MCF 10A (cell line): Measurements from ENCODE around the gene FOXM1. TPM values are rescaled to one million over a fixed set of nuclear protein-coding genes. Genes with fewer than 3 reads are reported as not detected.

Source experiments
- BruUV-seq: library from RNA; stranded (reverse); fragments of 400-500 nt; replicated peaks from 2 replicates; lab custom pipeline; 2021; lab: Mats Ljungman, UMichigan
- CTCF ChIA-PET: fragments of 300-600 bp; sonication (Branson Sonifier 250); formaldehyde crosslinking; extraction: SDS; loops from one replicate; lab custom pipeline; 2021; ENCODE audit warnings: antibody characterized with exemption, inconsistent platforms; lab: Yijun Ruan, JAX
- POLR2A ChIA-PET: fragments of 300-600, 350-650 bp; sonication (Branson Sonifier 250); formaldehyde crosslinking; extraction: SDS; loops from one replicate; lab custom pipeline; 2020; ENCODE audit warnings: antibody characterized with exemption, inconsistent platforms; lab: Yijun Ruan, JAX
- DNase-seq: peaks from one replicate; pipeline ENCODE4 v3.0.0-alpha.2; 2018; ENCODE audit not compliant: unreplicated experiment
- H3K27ac Mint-ChIP-seq: one replicate; pipeline ENCODE4 v1.8.0; 2022; ENCODE audit warnings: mild to moderate bottlenecking, low read depth, mixed read lengths; ENCODE audit not compliant: unreplicated experiment
- H3K27me3 Mint-ChIP-seq: one replicate; pipeline ENCODE4 v1.8.0; 2022; ENCODE audit warnings: mixed read lengths; ENCODE audit not compliant: insufficient read depth, unreplicated experiment
- H3K36me3 Mint-ChIP-seq: one replicate; pipeline ENCODE4 v1.8.0; 2022; ENCODE audit warnings: mild to moderate bottlenecking, moderate library complexity, mixed read lengths; ENCODE audit not compliant: insufficient read depth, unreplicated experiment
- H3K4me1 Mint-ChIP-seq: one replicate; pipeline ENCODE4 v1.8.0; 2022; ENCODE audit warnings: mixed read lengths; ENCODE audit not compliant: insufficient read depth, unreplicated experiment
- H3K4me3 Mint-ChIP-seq: one replicate; pipeline ENCODE4 v1.8.0; 2022; ENCODE audit warnings: mild to moderate bottlenecking, moderate library complexity, mixed read lengths; ENCODE audit not compliant: unreplicated experiment
- H3K9me3 Mint-ChIP-seq: one replicate; pipeline ENCODE4 v1.8.0; 2022; ENCODE audit warnings: mixed read lengths; ENCODE audit not compliant: unreplicated experiment
- CTCF ChIP-seq: fragments of 200-600 bp; IDR thresholded peaks from one replicate; pipeline ENCODE4 v1.8.0; 2022; ENCODE audit warnings: antibody characterized with exemption, mild to moderate bottlenecking; ENCODE audit not compliant: unreplicated experiment
- intact Hi-C: fragments of 100-400 bp; cut with micrococcal nuclease; formaldehyde crosslinking; loops from 2 replicates; pipeline ENCODE4 v1.14.1; 2022
- total RNA-seq: library from RNA; stranded (reverse); gene quantifications from 2 replicates; pipeline ENCODE4 v1.2.3, GENCODE V29; 2022

FOXM1 gene
- total RNA-seq, 1 experiment from 2014 or later, result 49.9 TPM

GRCh38 chr12:2835691-2836403, 41.1 kb downstream of the FOXM1 start:
- Mint-ChIP-seq H3K36me3 (peaks cover 12% of the 10 kb centered on the region), H3K4me3 (no peak overlapping the region), H3K27me3 (no peaks in the 10 kb centered on the region), H3K4me1 (no peaks in the 10 kb centered on the region), H3K9me3 (no peaks in the 10 kb centered on the region), H3K27ac (no peak overlapping the region)
- intact Hi-C loops, result no loop called here
- no peak for TF ChIP-seq CTCF
- ChIA-PET POLR2A (interaction anchor here (0.5 to 1.1 kb wide), 4 partner anchors 16 to 35 kb away, joined by 3 to 5 read pairs (median 4); partner anchors contain the start of gene ITFG2), CTCF (interaction anchor here (0.7 to 1.4 kb wide), 3 partner anchors 18 to 51 kb away, joined by 3 to 6 read pairs (median 3); no protein-coding TSS in a partner anchor)
- DNase-seq, result no peak
- BruUV-seq, result no TSS peak

GRCh38 chr12:2834581-2835491, 42.1 kb downstream of the FOXM1 start, which contains the start of gene NRIP2:
NRIP2 (minus strand) TSS chr12:2835035; CDS start chr12:2834983, 52 bp downstream.
- Mint-ChIP-seq H3K4me1 (no peaks in the 10 kb centered on the region), H3K27me3 (no peaks in the 10 kb centered on the region), H3K36me3 (peaks cover 20% of the 10 kb centered on the region), H3K27ac (no peak within 1 kb of the TSS), H3K4me3 (no peak within 1 kb of the TSS), H3K9me3 (no peaks in the 10 kb centered on the region)
- intact Hi-C loops, result no loop called here
- no TSS peak for BruUV-seq
- CTCF ChIA-PET, result interaction anchor here (0.8 to 1.3 kb wide), 2 partner anchors 21 kb away, joined by 4 to 6 read pairs; no protein-coding TSS in a partner anchor
- POLR2A ChIA-PET, result no interaction called here
- TF ChIP-seq CTCF, result no peak
- DNase-seq, result no peak

GRCh38 chr12:2833810-2834209, 43.2 kb downstream of the FOXM1 start:
- no peak for DNase-seq
- intact Hi-C loops, result no loop called here
- Mint-ChIP-seq H3K9me3 (no peaks in the 10 kb centered on the region), H3K27ac (no peak overlapping the region), H3K4me1 (no peaks in the 10 kb centered on the region), H3K27me3 (no peaks in the 10 kb centered on the region), H3K4me3 (no peak overlapping the region), H3K36me3 (peaks cover 25% of the 10 kb centered on the region)
- TF ChIP-seq CTCF, result no peak
- BruUV-seq, result no TSS peak
- CTCF ChIA-PET, result interaction anchor here (0.8 to 1.7 kb wide), 3 partner anchors 11 to 20 kb away, joined by 3 to 4 read pairs (median 4); no protein-coding TSS in a partner anchor
- POLR2A ChIA-PET, result interaction anchor here (1.0 kb wide), 1 partner anchor 20 kb away, joined by 5 read pairs; no protein-coding TSS in a partner anchor

- Mint-ChIP-seq H3K4me3 (no peak overlapping the region), H3K27ac (no peak overlapping the region), H3K4me1 (no peaks in the 10 kb centered on the region), H3K36me3 (peaks cover 25% of the 10 kb centered on the region), H3K9me3 (no peaks in the 10 kb centered on the region), H3K27me3 (no peaks in the 10 kb centered on the region)
- DNase-seq, result no peak
- BruUV-seq, result no TSS peak
- intact Hi-C loops, result no loop called here
- ChIA-PET POLR2A (interaction anchor here (1.0 kb wide), 1 partner anchor 19 kb away, joined by 5 read pairs; no protein-coding TSS in a partner anchor), CTCF (interaction anchor here (0.9 to 1.7 kb wide), 2 partner anchors 12 to 21 kb away, joined by 3 to 4 read pairs; no protein-coding TSS in a partner anchor)
- no peak for TF ChIP-seq CTCF
These were observed 43.6 kb downstream of the FOXM1 start for GRCh38 chr12:2833327-2833726.
